ENCODE data around the gene C16orf87. TPM values are rescaled to one million over a fixed set of nuclear protein-coding genes. Genes with fewer than 3 reads are reported as not detected.
A peak's percentile ranks its signal among the peaks of the same experiment; 100 is the strongest.

The C16orf87 gene
- total RNA-seq, 1 experiment from 2014 or later, result 8.7 TPM

GRCh38 chr16:46789499-46790414, 41.2 kb downstream of the C16orf87 start:
- no peaks in the 10 kb centered on the region for H3K36me3 ChIP-seq (ENCODE audit: control insufficient read depth, insufficient read depth, low read length)
- no TSS peak for BruUV-seq (replicated peaks)
- DNase-seq (ENCODE audit: low read depth, low spot score) (no peak), ATAC-seq (peak; percentile 98)
- intact Hi-C loops (cut with micrococcal nuclease; ENCODE audit: unreplicated experiment) (loop anchor here (5.0 kb wide), 1 partner anchor 102 kb away; the partner anchor contains the start of genes ORC6 and VPS35), in situ Hi-C loops (cut with HindIII; ENCODE audit: low pct_unique_long_range_greater_than_20kb, low sequenced_read_pairs) (no loop called here)
- no peaks in the 10 kb centered on the region; the same call in 1 of the 2 replicates for H3K4me1 ChIP-seq (ENCODE audit: control insufficient read depth, insufficient read depth, low read length)
- H3K27ac ChIP-seq (ENCODE audit: low read length), result peak overlapping the region; percentile 51; the same call in 1 of the 2 replicates
- no peaks in the 10 kb centered on the region for H3K27me3 ChIP-seq (ENCODE audit: control insufficient read depth, insufficient read depth, low read length)
- POLR2A ChIA-PET, result no interaction called here
- peak overlapping the region; percentile 59 to 63 for H3K4me3 ChIP-seq (ENCODE audit: low read depth in 2 of 2, low read length in 2 of 2)
- TF ChIP-seq SIN3A (IDR thresholded peaks at IDR 0.05; ENCODE audit: borderline replicate concordance, insufficient read depth, low read depth, low read length), result no peak
- no peak for TF ChIP-seq REST (IDR thresholded peaks at IDR 0.05; ENCODE audit: insufficient read depth in 1 of 2, low read depth in 2 of 2, low read length in 1 of 2)
- TF ChIP-seq POLR2AphosphoS5 (IDR thresholded peaks at IDR 0.05; ENCODE audit: low read depth, low read length), result no peak; the same call in 1 of the 2 replicates
- TF ChIP-seq CTCF (IDR thresholded peaks at IDR 0.05), result no peak
- TF ChIP-seq TCF7L2 (IDR thresholded peaks at IDR 0.05; ENCODE audit: low read depth, low read length), result no peak
- no peaks in the 10 kb centered on the region; the same call in 1 of the 2 replicates for H3K9me3 ChIP-seq (ENCODE audit: control insufficient read depth, insufficient read depth, low read depth, low read length)
- CTCF ChIA-PET, result interaction anchor here (0.6 to 0.9 kb wide), 3 partner anchors 12 to 116 kb away, joined by 5 to 18 read pairs (median 14); no protein-coding TSS in a partner anchor

GRCh38 chr16:46788891-46789474, 42.0 kb downstream of the C16orf87 start:
- Histone ChIP-seq H3K4me3 (ENCODE audit: low read depth in 2 of 2, low read length in 2 of 2) (no peak overlapping the region; a peak in 1 of 4 replicates), H3K27ac (ENCODE audit: low read length) (no peak overlapping the region), H3K27me3 (ENCODE audit: control insufficient read depth, insufficient read depth, low read length) (no peaks in the 10 kb centered on the region), H3K4me1 (ENCODE audit: control insufficient read depth, insufficient read depth, low read length) (no peaks in the 10 kb centered on the region; the same call in 1 of the 2 replicates), H3K36me3 (ENCODE audit: control insufficient read depth, insufficient read depth, low read length) (no peaks in the 10 kb centered on the region), H3K9me3 (ENCODE audit: control insufficient read depth, insufficient read depth, low read depth, low read length) (no peaks in the 10 kb centered on the region; the same call in 1 of the 2 replicates)
- TF ChIP-seq REST (IDR thresholded peaks at IDR 0.05; ENCODE audit: insufficient read depth in 1 of 2, low read depth in 2 of 2, low read length in 1 of 2) (no peak), TCF7L2 (IDR thresholded peaks at IDR 0.05; ENCODE audit: low read depth, low read length) (no peak), SIN3A (IDR thresholded peaks at IDR 0.05; ENCODE audit: borderline replicate concordance, insufficient read depth, low read depth, low read length) (no peak), POLR2AphosphoS5 (IDR thresholded peaks at IDR 0.05; ENCODE audit: low read depth, low read length) (no peak), CTCF (IDR thresholded peaks at IDR 0.05) (no peak)
- no peak for DNase-seq (ENCODE audit: low read depth, low spot score)
- ChIA-PET POLR2A (no interaction called here), CTCF (interaction anchor here (0.6 to 0.9 kb wide), 2 partner anchors 29 to 116 kb away, joined by 14 to 18 read pairs; no protein-coding TSS in a partner anchor)
- in situ Hi-C loops (cut with HindIII; ENCODE audit: low pct_unique_long_range_greater_than_20kb, low sequenced_read_pairs), result no loop called here
- ATAC-seq, result no peak
- no TSS peak for BruUV-seq (replicated peaks)
- intact Hi-C loops (cut with micrococcal nuclease; ENCODE audit: unreplicated experiment), result no loop called here

All from Panc1 (cell line).